T follicular helper cell (primary cell): ENCODE results near the gene C6.
"Not testable (repeated sequence)": the region's sequence is repeated elsewhere in the genome, so short reads cannot be mapped to it uniquely, and the experiment has no call there.

Experiments used
- DNase-seq: peaks from one replicate; pipeline ENCODE4 v3.0.0-alpha.2; 2020; ENCODE audit warnings: low read depth
- total RNA-seq, 2 experiments: gene quantifications; one replicate each; lab custom pipeline; 2026; lab: John Stamatoyannopoulos, UW

C6 gene
- total RNA-seq = 0 reads per million in 2 experiments

- DNase-seq = no peak
Observed at GRCh38 chr5:41213340-41213739, at the start of gene C6. Gene C6 (minus strand): TSS chr5:41213532. CDS start chr5:41203230, 10,302 bp downstream.

- no peak for DNase-seq
Observed at GRCh38 chr5:41256400-41256799, 43.1 kb upstream of the C6 start.

- no peak for DNase-seq
Observed at GRCh38 chr5:41253109-41253508, 39.8 kb upstream of the C6 start.

GRCh38 chr5:41252036-41252435 lies 38.7 kb upstream of the C6 start:
- DNase-seq = no peak

- DNase-seq = no peak
Observed at GRCh38 chr5:41250351-41250987, 37.1 kb upstream of the C6 start.

GRCh38 chr5:41247135-41247534 lies 33.8 kb upstream of the C6 start:
- no peak for DNase-seq

- no peak for DNase-seq
Observed at GRCh38 chr5:41246376-41246775, 33.0 kb upstream of the C6 start.

- DNase-seq = no peak
Observed at GRCh38 chr5:41243558-41243957, 30.2 kb upstream of the C6 start.

- DNase-seq = no peak
Observed at GRCh38 chr5:41240985-41241384, 27.7 kb upstream of the C6 start.

- no peak for DNase-seq
Observed at GRCh38 chr5:41240390-41240789, 27.1 kb upstream of the C6 start.

- no peak for DNase-seq
Observed at GRCh38 chr5:41234475-41234874, 21.1 kb upstream of the C6 start.

- no peak for DNase-seq
Observed at GRCh38 chr5:41232797-41233196, 19.5 kb upstream of the C6 start.

GRCh38 chr5:41230276-41230675 lies 16.9 kb upstream of the C6 start:
- DNase-seq = not testable (repeated sequence)

GRCh38 chr5:41223962-41224361 lies 10.6 kb upstream of the C6 start:
- DNase-seq = no peak

- no peak for DNase-seq
Observed at GRCh38 chr5:41219658-41220269, 6.4 kb upstream of the C6 start.

- no peak for DNase-seq
Observed at GRCh38 chr5:41218929-41219657, 5.8 kb upstream of the C6 start.

- no peak for DNase-seq
Observed at GRCh38 chr5:41214182-41214581, 850 bp upstream of the C6 start.

- no peak for DNase-seq
Observed at GRCh38 chr5:41212935-41213334, 397 bp downstream of the C6 start.

- DNase-seq = no peak
Observed at GRCh38 chr5:41211417-41211816, 1.9 kb downstream of the C6 start.

- not testable (repeated sequence) for DNase-seq
Observed at GRCh38 chr5:41205475-41205874, 7.9 kb downstream of the C6 start.

- DNase-seq = no peak
Observed at GRCh38 chr5:41203033-41203432, 10.3 kb downstream of the C6 start.

- no peak for DNase-seq
Observed at GRCh38 chr5:41201082-41201772, 12.1 kb downstream of the C6 start.

- no peak for DNase-seq
Observed at GRCh38 chr5:41200506-41200905, 12.8 kb downstream of the C6 start.
